K562 (cell line): ENCODE data around the gene GNS. TPM values are rescaled to one million over a fixed set of nuclear protein-coding genes. Genes with fewer than 3 reads are reported as not detected.

Experiments used
- ATAC-seq: fragments of 200-7000 bp; cut with Tn5 transposase; 3 replicates; pipeline ENCODE4 v1.9.1; 2020; ENCODE audit warnings: moderate library complexity
- BruUV-seq: library from RNA; stranded (reverse); fragments of 400-500 nt; replicated peaks from 2 replicates; lab custom pipeline; 2021; lab: Mats Ljungman, UMichigan
- CTCF ChIA-PET: fragments of 300-600 bp; formaldehyde crosslinking; extraction: SDS; loops from one replicate; lab custom pipeline; 2021; ENCODE audit warnings: low intra/inter-chr PET ratio; lab: Yijun Ruan, JAX
- POLR2A ChIA-PET: fragments of 300-600, 350-650 bp; sonication (Branson Sonifier 250); formaldehyde crosslinking; extraction: SDS; loops from one replicate; lab custom pipeline; 2021; ENCODE audit warnings: antibody characterized with exemption, inconsistent platforms; lab: Yijun Ruan, JAX
- DNase-seq, 4 experiments: peaks; one replicate each; pipeline versions ENCODE4 v3.0.0 to v3.0.0-alpha.2; 2011 to 2018; ENCODE audit warnings: low spot score in 3 of 4, mixed read lengths in 3 of 4; ENCODE audit errors: extremely low read depth in 1 of 4
- FAIRE-seq: peaks from 2 replicates; lab custom pipeline; 2011; peaks lifted over from hg19 to GRCh38; lab: Jason Lieb, UNC
- H2AFZ ChIP-seq: 2 replicates; pipeline ENCODE4 v1.6.0; 2011; ENCODE audit warnings: low read depth, low read length, control low read depth, inconsistent platforms
- H3K27ac ChIP-seq: fragments of 200-600 bp; 3 replicates; pipeline ENCODE4 v1.8.0; 2011; ENCODE audit warnings: low read depth, mild to moderate bottlenecking, control low read depth, inconsistent platforms, low read length, moderate library complexity, mixed read lengths; ENCODE audit errors: extremely low read depth
- H3K27me3 ChIP-seq, 2 experiments: fragments of 300-600 bp in 1 of 2; 2 replicates in 1 of 2; 3 replicates in 1 of 2; pipeline versions ENCODE4 v1.6.0 to v1.8.0; 2011; ENCODE audit warnings: inconsistent platforms in 2 of 2, low read length in 2 of 2, mild to moderate bottlenecking in 1 of 2, mixed read lengths in 1 of 2, moderate library complexity in 1 of 2; ENCODE audit not compliant: control insufficient read depth in 2 of 2, insufficient read depth in 2 of 2
- H3K36me3 ChIP-seq: fragments of 300-600 bp; 3 replicates; pipeline ENCODE4 v1.8.0; 2011; ENCODE audit warnings: mild to moderate bottlenecking, low read length, inconsistent platforms; ENCODE audit not compliant: control insufficient read depth, insufficient read depth
- H3K4me1 ChIP-seq, 2 experiments: fragments of 200-600 bp in 1 of 2; replicated peaks in 1 of 2; 2 replicates in 1 of 2; 3 replicates in 1 of 2; pipeline versions ENCODE4 v1.5.1 to v1.8.0; 2011; ENCODE audit warnings: inconsistent platforms in 2 of 2, low read length in 2 of 2, mild to moderate bottlenecking in 1 of 2, mixed read lengths in 1 of 2, moderate library complexity in 1 of 2; ENCODE audit not compliant: control insufficient read depth in 2 of 2, insufficient read depth in 2 of 2
- H3K4me2 ChIP-seq: 2 replicates; pipeline ENCODE4 v1.6.1; 2011; ENCODE audit warnings: low read length, control low read depth, inconsistent platforms, mixed read lengths; ENCODE audit not compliant: insufficient read depth
- H3K4me3 ChIP-seq: fragments of 200-600 bp; sonication (generic), shearing (Covaris generic); 2 replicates; pipeline ENCODE4 v1.5.1; 2016; ENCODE audit warnings: control low read depth, inconsistent platforms
- H3K79me2 ChIP-seq: fragments of 200-600 bp; 3 replicates; pipeline ENCODE4 v1.8.0; 2011; ENCODE audit warnings: low read length, inconsistent platforms; ENCODE audit not compliant: control insufficient read depth, insufficient read depth
- H3K9ac ChIP-seq, 2 experiments: 2 replicates each; pipeline versions ENCODE4 v1.6.0 to v1.6.1; 2011; ENCODE audit warnings: low read depth in 2 of 2, low read length in 2 of 2, control low read depth in 1 of 2, inconsistent platforms in 1 of 2, mild to moderate bottlenecking in 1 of 2, mixed read lengths in 1 of 2; ENCODE audit not compliant: insufficient read depth in 1 of 2
- H3K9me1 ChIP-seq: one replicate; pipeline ENCODE4 v1.6.0; 2011; ENCODE audit warnings: inconsistent platforms, mild to moderate bottlenecking, low read length, moderate library complexity; ENCODE audit not compliant: control insufficient read depth, insufficient read depth
- H3K9me3 ChIP-seq: replicated peaks from 2 replicates; pipeline ENCODE4 v1.5.1; 2011; ENCODE audit warnings: low read depth, low read length, inconsistent platforms; ENCODE audit not compliant: control insufficient read depth, insufficient read depth
- H4K20me1 ChIP-seq: replicated peaks from 2 replicates; pipeline ENCODE4 v1.6.1; 2011; ENCODE audit warnings: low read length, inconsistent platforms, mixed read lengths; ENCODE audit not compliant: control insufficient read depth, insufficient read depth
- BRD9 ChIP-seq: fragments of 450-650 bp; IDR thresholded peaks from 2 replicates; pipeline ENCODE4 v1.6.1; 2018; ENCODE audit warnings: low read depth; ENCODE audit not compliant: partially characterized antibody
- C11orf30 ChIP-seq: fragments of 450-650 bp; IDR thresholded peaks from 2 replicates; pipeline ENCODE4 v1.6.1; 2016; ENCODE audit warnings: low read depth, mild to moderate bottlenecking
- CREM ChIP-seq: IDR thresholded peaks from 2 replicates; pipeline ENCODE4 v1.6.1; 2014; ENCODE audit warnings: antibody characterized with exemption, low read depth
- MECOM ChIP-seq: fragments of 250-450 bp; sonication (Bioruptor Pico); IDR thresholded peaks from 2 replicates; pipeline ENCODE4 v1.8.0; 2022; ENCODE audit warnings: inconsistent platforms
- NFRKB ChIP-seq: fragments of 450-650 bp; IDR thresholded peaks from 2 replicates; pipeline ENCODE4 v1.6.1; 2016; ENCODE audit warnings: low read depth
- NUFIP1 ChIP-seq: fragments of 450-650 bp; IDR thresholded peaks from 2 replicates; pipeline ENCODE4 v1.6.1; 2018; ENCODE audit not compliant: partially characterized antibody
- PPARD ChIP-seq: fragments of 250-450 bp; sonication (Bioruptor Pico); IDR thresholded peaks from 2 replicates; pipeline ENCODE4 v1.8.0; 2022; ENCODE audit warnings: inconsistent platforms, mild to moderate bottlenecking, moderate library complexity
- RBM39 ChIP-seq: fragments of 200-400 bp; formaldehyde crosslinking; optimal IDR thresholded peaks from 2 replicates; pipeline ENCODE3; 2018; ENCODE audit warnings: low read depth, low read length
- ZEB2 ChIP-seq: fragments of 450-650 bp; IDR thresholded peaks from 2 replicates; pipeline ENCODE4 v1.6.1; 2016
- ZFPM2 ChIP-seq: fragments of 250-450 bp; sonication (Bioruptor Pico); IDR thresholded peaks from 2 replicates; pipeline ENCODE4 v1.5.1; 2022; ENCODE audit warnings: mild to moderate bottlenecking
- ZHX1 ChIP-seq: fragments of 150-350 bp; conservative IDR thresholded peaks from 2 replicates; pipeline ENCODE4 v1.6.1; 2014; ENCODE audit warnings: low read length
- ZKSCAN1 ChIP-seq: fragments of 150-350 bp; IDR thresholded peaks from 2 replicates; pipeline ENCODE4 v1.6.1; 2016; ENCODE audit warnings: low read depth, low read length
- ZNF143 ChIP-seq: sonication (generic); formaldehyde crosslinking; IDR thresholded peaks from 2 replicates; pipeline ENCODE4 v1.9.0; 2022; ENCODE audit warnings: mild to moderate bottlenecking, missing genetic modification reagents
- ZNF3 ChIP-seq: fragments of 250-450 bp; sonication (Bioruptor Pico); IDR thresholded peaks from 2 replicates; pipeline ENCODE4 v1.5.0; 2021; ENCODE audit warnings: mild to moderate bottlenecking, moderate library complexity
- ZNF551 ChIP-seq: fragments of 250-450 bp; sonication (Bioruptor Pico); IDR thresholded peaks from 2 replicates; pipeline ENCODE4 v1.5.0; 2021; ENCODE audit warnings: mild to moderate bottlenecking, moderate library complexity
- ZNF57 ChIP-seq: fragments of 450-650 bp; formaldehyde crosslinking; IDR thresholded peaks from 2 replicates; pipeline ENCODE4 v1.4.0; 2020; ENCODE audit warnings: mild to moderate bottlenecking, moderate library complexity
- ZNF644 ChIP-seq: fragments of 200-800 bp; sonication (Bioruptor generic); IDR thresholded peaks from 2 replicates; pipeline ENCODE4 v1.6.1; 2016; ENCODE audit warnings: low read depth, missing genetic modification characterization, missing compliant biosample characterization
- ZNF780A ChIP-seq: fragments of 250-450 bp; sonication (Bioruptor Pico); IDR thresholded peaks from 2 replicates; pipeline ENCODE4 v1.5.0; 2021; ENCODE audit warnings: mild to moderate bottlenecking
- WGBS: fragments of 100-300 bp; shearing (Covaris generic); methylation state at CpG from one replicate; pipeline ENCODE4 v1.1.6; 2016; ENCODE audit warnings: low coverage, mixed read lengths; ENCODE audit not compliant: insufficient coverage; ENCODE audit errors: missing lambda C conversion rate; 5-methylcytosine and 5-hydroxymethylcytosine counted together
- in situ Hi-C: fragments of 300-500 bp; cut with MboI; formaldehyde crosslinking; loops from 4 replicates; pipeline ENCODE4 v1.15.0; 2018; ENCODE audit warnings: inconsistent platforms, mixed read lengths
- intact Hi-C: fragments of 100-400 bp; cut with micrococcal nuclease; formaldehyde crosslinking; loops from 2 replicates; pipeline ENCODE4 v1.14.2; 2022
- polyA plus RNA-seq, 8 experiments: library from polyadenylated mRNA; depleted of rRNA in 4 of 8; stranded (reverse) in 5 of 8; unstranded in 3 of 8; fragments of >200 nt; fragmentation: Nextera tagmentation in 2 of 8; fragmentation: Illumina TruSeq in 1 of 8; extraction: Ambion mirVana in 2 of 8; extraction: Trizol in 1 of 8; gene quantifications; 2 replicates each; pipeline versions ENCODE4 v1.2.1 to v1.2.3, GENCODE V29; 2011 to 2014; ENCODE audit warnings: inconsistent platforms in 1 of 8, missing spikeins in 1 of 8
- total RNA-seq, 7 experiments: library from RNA; depleted of rRNA in 6 of 7; stranded (reverse); fragments of >200 nt in 6 of 7; fragmentation: Illumina TruSeq in 2 of 7; extraction: Trizol in 2 of 7; gene quantifications; 2 replicates each; pipeline versions ENCODE4 v1.2.1 to v1.2.3, GENCODE V29; 2011 to 2021; ENCODE audit warnings: low replicate concordance in 1 of 7
- TF ChIP-seq, protein P1 (sequence below): fragments of 250-450 bp; sonication (Bioruptor Pico); IDR thresholded peaks from 2 replicates; pipeline ENCODE4 v1.9.0; 2021; ENCODE audit warnings: mild to moderate bottlenecking, inconsistent platforms

The GNS gene
- total and polyA plus RNA-seq, 9 of the 15 experiments (the other 6 are each of a cell fraction or from before 2014, with no cell fraction given): 4.6 to 30.3 (median 18.9) TPM

GRCh38 chr12:64749461-64750200 is 9.6 kb downstream of the GNS start:
- Histone ChIP-seq H3K27me3 (no peaks in the 10 kb centered on the region), H3K27ac (no peak overlapping the region), H2AFZ (no peak overlapping the region), H3K4me3 (no peak overlapping the region), H4K20me1 (no peaks in the 10 kb centered on the region), H3K36me3 (peaks cover 38% of the 10 kb centered on the region), H3K4me2 (no peak overlapping the region), H3K9me3 (no peaks in the 10 kb centered on the region), H3K79me2 (no peaks in the 10 kb centered on the region), H3K9me1 (no peaks in the 10 kb centered on the region), H3K9ac (no peak overlapping the region), H3K4me1 (no peaks in the 10 kb centered on the region)
- POLR2A ChIA-PET: interaction anchor here (0.7 kb wide), 1 partner anchor 21 kb away, joined by 3 read pairs; no protein-coding TSS in a partner anchor
- 93% methylated on average over 13 of the region's 15 CpGs for WGBS
- DNase-seq (no peak), FAIRE-seq (no peak), ATAC-seq (no peak)
- intact Hi-C loops (no loop called here), in situ Hi-C loops (no loop called here)
- BruUV-seq: no TSS peak
- no peak for TF ChIP-seq NFRKB
- TF ChIP-seq ZNF780A (CRISPR knock-in tag): no peak
- no peak for TF ChIP-seq ZEB2
- no peak for TF ChIP-seq ZNF143
- TF ChIP-seq RBM39: no peak
- TF ChIP-seq BRD9: no peak
- TF ChIP-seq MECOM (CRISPR knock-in tag): no peak
- no peak for TF ChIP-seq ZNF551 (CRISPR knock-in tag)
- no peak for TF ChIP-seq PPARD
- no peak for TF ChIP-seq ZHX1
- no peak for TF ChIP-seq ZKSCAN1
- TF ChIP-seq ZNF57 (CRISPR knock-in tag): no peak
- no peak for TF ChIP-seq NUFIP1
- no peak for TF ChIP-seq C11orf30
- no peak for TF ChIP-seq ZFPM2 (CRISPR knock-in tag)
- TF ChIP-seq ZNF3: no peak
- no peak for TF ChIP-seq ZNF644 (tag)
- TF ChIP-seq CREM: no peak
- TF ChIP-seq, protein P1, sequence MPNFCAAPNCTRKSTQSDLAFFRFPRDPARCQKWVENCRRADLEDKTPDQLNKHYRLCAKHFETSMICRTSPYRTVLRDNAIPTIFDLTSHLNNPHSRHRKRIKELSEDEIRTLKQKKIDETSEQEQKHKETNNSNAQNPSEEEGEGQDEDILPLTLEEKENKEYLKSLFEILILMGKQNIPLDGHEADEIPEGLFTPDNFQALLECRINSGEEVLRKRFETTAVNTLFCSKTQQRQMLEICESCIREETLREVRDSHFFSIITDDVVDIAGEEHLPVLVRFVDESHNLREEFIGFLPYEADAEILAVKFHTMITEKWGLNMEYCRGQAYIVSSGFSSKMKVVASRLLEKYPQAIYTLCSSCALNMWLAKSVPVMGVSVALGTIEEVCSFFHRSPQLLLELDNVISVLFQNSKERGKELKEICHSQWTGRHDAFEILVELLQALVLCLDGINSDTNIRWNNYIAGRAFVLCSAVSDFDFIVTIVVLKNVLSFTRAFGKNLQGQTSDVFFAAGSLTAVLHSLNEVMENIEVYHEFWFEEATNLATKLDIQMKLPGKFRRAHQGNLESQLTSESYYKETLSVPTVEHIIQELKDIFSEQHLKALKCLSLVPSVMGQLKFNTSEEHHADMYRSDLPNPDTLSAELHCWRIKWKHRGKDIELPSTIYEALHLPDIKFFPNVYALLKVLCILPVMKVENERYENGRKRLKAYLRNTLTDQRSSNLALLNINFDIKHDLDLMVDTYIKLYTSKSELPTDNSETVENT (CRISPR knock-in tag): no peak
- CTCF ChIA-PET: no interaction called here
